GM18870 (cell line): ENCODE results near the gene ECE2.

Experiments
- ATAC-seq: cut with Tn5 transposase; IDR thresholded peaks from one replicate; pipeline ENCODE4 v1.9.1; 2021; ENCODE audit warnings: moderate library complexity; ENCODE audit not compliant: unreplicated experiment

ECE2 gene

GRCh38 chr3:184240384-184241140 lies 35.3 kb upstream of the ECE2 start:
- no peak for ATAC-seq

GRCh38 chr3:184241141-184241446 lies 34.7 kb upstream of the ECE2 start:
- no peak for ATAC-seq

GRCh38 chr3:184241447-184242296 lies 34.1 kb upstream of the ECE2 start:
- no peak for ATAC-seq

- ATAC-seq = no peak
These were observed 33.5 kb upstream of the ECE2 start for GRCh38 chr3:184242297-184242685.

GRCh38 chr3:184248454-184249411 lies 27.1 kb upstream of the ECE2 start, which contains the start of gene ALG3:
TSS of gene ALG3 (minus strand) at chr3:184248962. CDS start at chr3:184248940, 22 bp downstream.
- ATAC-seq = peak; percentile 36

GRCh38 chr3:184249412-184250166 lies 26.2 kb upstream of the ECE2 start, which contains the start of gene EEF1AKMT4:
TSS of gene EEF1AKMT4 (plus strand) at chr3:184249672. CDS start at chr3:184249695, 23 bp downstream.
- peak; percentile 79 for ATAC-seq

- ATAC-seq = peak; percentile 70
These were observed 25.5 kb upstream of the ECE2 start for GRCh38 chr3:184250167-184250828.

GRCh38 chr3:184255291-184256039 lies 20.4 kb upstream of the ECE2 start:
- no peak for ATAC-seq

- no peak for ATAC-seq
These were observed 18.5 kb upstream of the ECE2 start for GRCh38 chr3:184257083-184257915.

GRCh38 chr3:184258926-184259325 lies 16.9 kb upstream of the ECE2 start:
- ATAC-seq = no peak

- no peak for ATAC-seq
These were observed 16.4 kb upstream of the ECE2 start for GRCh38 chr3:184259396-184259877.

GRCh38 chr3:184259878-184260723 lies 15.7 kb upstream of the ECE2 start:
- no peak for ATAC-seq

- ATAC-seq = no peak
These were observed 15.0 kb upstream of the ECE2 start for GRCh38 chr3:184260724-184261269.

GRCh38 chr3:184261270-184261853 lies 14.5 kb upstream of the ECE2 start, which contains the start of gene CAMK2N2:
TSS of gene CAMK2N2 (minus strand) at chr3:184261553. CDS start at chr3:184261285, 268 bp downstream.
- no peak for ATAC-seq

- no peak for ATAC-seq
These were observed 13.7 kb upstream of the ECE2 start for GRCh38 chr3:184261854-184262763.
